ENCODE results near the gene TBC1D19.

- TF ChIP-seq CTCF (conservative IDR thresholded peaks at IDR 0.05; ENCODE audit: low read length) (no peak), EZH2phosphoT487 (IDR thresholded peaks at IDR 0.05; ENCODE audit: borderline replicate concordance) (no peak)
Observed at GRCh38 chr4:26611885-26612284, 28.0 kb downstream of the TBC1D19 start.

Data from Loucy (cell line).